ENCODE measurements around the gene COMTD1. TPM values are rescaled to one million over a fixed set of nuclear protein-coding genes. Genes with fewer than 3 reads are reported as not detected.

The COMTD1 gene
- total and polyA plus RNA-seq, 2 experiments from 2014 or later = 36.7 to 46.4 TPM

GRCh38 chr10:75239096-75239790 lies 3.5 kb upstream of the COMTD1 start:
- peak overlapping the region; percentile 11 for H3K4me2 ChIP-seq
- no peak overlapping the region for H3K27ac ChIP-seq
- H3K27me3 ChIP-seq = no peaks in the 10 kb centered on the region
- no peak overlapping the region for H3K4me3 ChIP-seq
- no peaks in the 10 kb centered on the region for H4K20me1 ChIP-seq (ENCODE audit: insufficient read depth, poor library complexity, severe bottlenecking)
- no peak for DNase-seq (ENCODE audit: low spot score)
- 73% methylated on average over 11 of the region's 11 CpGs for WGBS (ENCODE audit: low lambda C conversion rate, missing lambda C conversion rate)
- H3K4me1 ChIP-seq (ENCODE audit: insufficient read depth) = peaks cover 25% of the 10 kb centered on the region
- no peaks in the 10 kb centered on the region for H3K79me2 ChIP-seq
- H3K9me3 ChIP-seq (ENCODE audit: low read depth) = no peaks in the 10 kb centered on the region
- no peak overlapping the region for H2AFZ ChIP-seq
- no peaks in the 10 kb centered on the region for H3K36me3 ChIP-seq (replicated peaks; ENCODE audit: insufficient read depth, low read depth)
- no peaks in the 10 kb centered on the region for H3K9me2 ChIP-seq (replicated peaks; ENCODE audit: insufficient read depth)
- no peak for TF ChIP-seq CTCF (IDR thresholded peaks at IDR 0.05; ENCODE audit: poor library complexity)
- no peak for TF ChIP-seq EZH2phosphoT487 (IDR thresholded peaks at IDR 0.05; ENCODE audit: low read depth, severe bottlenecking, unreplicated experiment)
- TF ChIP-seq EZH2 (IDR thresholded peaks at IDR 0.05; ENCODE audit: borderline replicate concordance) = no peak

DNA sequence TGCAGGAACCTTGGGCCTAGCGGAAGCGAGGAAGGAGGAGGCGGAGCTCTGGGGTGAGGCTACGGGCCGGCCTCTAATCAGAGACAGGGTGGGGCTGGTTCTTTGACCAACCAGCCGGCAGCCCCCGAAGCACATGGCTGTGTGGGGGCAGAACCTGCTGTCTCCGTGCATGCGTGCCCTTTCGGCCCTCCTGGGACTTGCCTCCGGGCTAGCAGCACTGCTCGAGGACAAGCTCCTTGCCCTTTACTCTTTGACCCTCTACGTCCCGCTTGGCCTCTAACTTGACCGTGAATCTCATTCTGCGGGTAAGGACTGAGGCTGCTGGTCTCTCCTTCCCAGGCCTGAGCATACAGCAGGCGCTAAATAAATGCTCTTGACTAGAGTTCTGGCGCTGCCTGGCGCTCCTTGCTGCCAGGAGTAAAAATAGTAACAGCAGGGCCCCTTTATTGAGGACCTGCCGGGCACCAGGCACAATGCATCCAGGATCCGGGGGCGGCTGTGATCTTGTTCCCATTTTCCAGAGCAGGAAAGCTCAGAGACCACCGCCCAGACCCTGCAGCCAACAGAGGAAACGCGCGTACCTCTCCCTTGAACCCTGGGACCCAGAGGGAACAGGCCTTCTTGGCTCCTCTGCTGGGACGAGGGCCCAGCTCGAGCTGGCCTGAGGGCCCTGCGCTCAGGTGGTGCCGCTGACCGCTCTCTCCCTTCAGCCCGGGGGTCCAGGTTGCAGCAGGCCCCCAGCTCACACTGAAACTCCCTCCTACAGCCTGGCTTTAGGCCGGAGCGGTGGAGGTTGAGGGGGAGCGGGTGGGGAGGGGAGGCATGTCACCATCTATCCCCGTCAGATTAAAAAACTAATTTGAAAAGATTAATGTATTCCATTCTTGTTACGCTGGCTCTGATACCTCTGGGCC lies 2.7 kb upstream of the COMTD1 start:
- H4K20me1 ChIP-seq (ENCODE audit: insufficient read depth, poor library complexity, severe bottlenecking) = no peaks in the 10 kb centered on the region
- H3K9me3 ChIP-seq (ENCODE audit: low read depth) = no peaks in the 10 kb centered on the region
- H3K4me3 ChIP-seq = no peak overlapping the region
- no peaks in the 10 kb centered on the region for H3K9me2 ChIP-seq (replicated peaks; ENCODE audit: insufficient read depth)
- H3K27ac ChIP-seq = no peak overlapping the region
- WGBS (ENCODE audit: low lambda C conversion rate, missing lambda C conversion rate) = 89% methylated on average over 35 of the region's 37 CpGs
- no peaks in the 10 kb centered on the region for H3K27me3 ChIP-seq
- no peaks in the 10 kb centered on the region for H3K79me2 ChIP-seq
- no peak for DNase-seq (ENCODE audit: low spot score)
- H3K4me2 ChIP-seq = peak overlapping the region; percentile 11
- H3K4me1 ChIP-seq (ENCODE audit: insufficient read depth) = peaks cover 25% of the 10 kb centered on the region
- no peaks in the 10 kb centered on the region for H3K36me3 ChIP-seq (replicated peaks; ENCODE audit: insufficient read depth, low read depth)
- H2AFZ ChIP-seq = no peak overlapping the region
- TF ChIP-seq EZH2 (IDR thresholded peaks at IDR 0.05; ENCODE audit: borderline replicate concordance) = no peak
- TF ChIP-seq CTCF (IDR thresholded peaks at IDR 0.05; ENCODE audit: poor library complexity) = no peak
- TF ChIP-seq EZH2phosphoT487 (IDR thresholded peaks at IDR 0.05; ENCODE audit: low read depth, severe bottlenecking, unreplicated experiment) = no peak

DNA sequence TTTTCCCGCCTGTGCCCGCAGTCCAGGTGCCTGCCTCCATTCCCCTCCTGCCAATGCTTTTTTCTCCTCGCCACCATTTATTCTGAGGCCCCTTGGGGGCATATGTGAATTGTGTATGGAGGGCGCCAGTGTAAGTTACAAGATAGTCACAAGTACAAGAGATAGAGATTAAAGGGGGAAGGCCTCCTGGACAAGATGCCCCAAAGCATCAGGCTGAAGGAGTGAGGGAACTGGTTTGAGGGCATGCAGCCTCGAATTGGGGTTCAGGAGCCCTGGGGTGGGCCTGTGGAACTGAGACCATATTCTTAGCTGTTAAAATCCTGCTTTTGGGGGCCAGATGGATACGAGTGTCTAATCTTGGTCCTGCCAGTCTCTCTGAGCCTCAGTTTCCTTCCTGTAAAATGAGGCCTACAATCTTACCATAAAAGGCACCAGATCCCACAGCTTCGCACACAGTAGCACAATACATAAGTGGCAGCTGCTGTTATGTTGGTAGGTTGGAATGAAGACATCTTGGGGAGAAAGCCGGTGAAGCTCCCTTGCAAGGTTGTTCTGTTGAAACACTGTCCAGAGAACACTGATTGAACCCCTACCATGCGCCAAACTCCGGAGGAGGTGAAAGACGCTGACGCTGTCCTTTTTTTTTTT lies 545 bp upstream of the COMTD1 start:
- Histone ChIP-seq H3K79me2 (no peaks in the 10 kb centered on the region), H3K36me3 (replicated peaks; ENCODE audit: insufficient read depth, low read depth) (no peaks in the 10 kb centered on the region), H3K9me2 (replicated peaks; ENCODE audit: insufficient read depth) (no peaks in the 10 kb centered on the region), H3K4me3 (no peak overlapping the region), H3K9me3 (ENCODE audit: low read depth) (no peaks in the 10 kb centered on the region), H3K27ac (peak overlapping the region; percentile 48), H3K4me2 (peak overlapping the region; percentile 38), H2AFZ (no peak overlapping the region), H3K4me1 (ENCODE audit: insufficient read depth) (peaks cover 25% of the 10 kb centered on the region), H3K27me3 (no peaks in the 10 kb centered on the region), H4K20me1 (ENCODE audit: insufficient read depth, poor library complexity, severe bottlenecking) (no peaks in the 10 kb centered on the region)
- no peak for DNase-seq (ENCODE audit: low spot score)
- no peak for TF ChIP-seq EZH2phosphoT487 (IDR thresholded peaks at IDR 0.05; ENCODE audit: low read depth, severe bottlenecking, unreplicated experiment)
- TF ChIP-seq EZH2 (IDR thresholded peaks at IDR 0.05; ENCODE audit: borderline replicate concordance) = no peak
- TF ChIP-seq CTCF (IDR thresholded peaks at IDR 0.05; ENCODE audit: poor library complexity) = no peak
- 57% methylated on average over 12 of the region's 12 CpGs for WGBS (ENCODE audit: low lambda C conversion rate, missing lambda C conversion rate)
